HG03457 (cell line): ENCODE results near the gene NDFIP1.

Experiments used
- ATAC-seq: cut with Tn5 transposase; IDR thresholded peaks from one replicate; pipeline ENCODE4 v1.9.1; 2021; ENCODE audit warnings: moderate number of reproducible peaks; ENCODE audit not compliant: unreplicated experiment

NDFIP1 gene

GRCh38 chr5:142091012-142091411 is 17.6 kb upstream of the NDFIP1 start:
- no peak for ATAC-seq

- no peak for ATAC-seq
These were observed 16.7 kb upstream of the NDFIP1 start for GRCh38 chr5:142091922-142092321.

GRCh38 chr5:142095035-142095434 is 13.5 kb upstream of the NDFIP1 start:
- ATAC-seq = no peak

- ATAC-seq = no peak
These were observed 12.8 kb upstream of the NDFIP1 start for GRCh38 chr5:142095651-142096330.

- no peak for ATAC-seq
These were observed 12.2 kb upstream of the NDFIP1 start for GRCh38 chr5:142096382-142096781.

GRCh38 chr5:142097681-142098080 is 10.9 kb upstream of the NDFIP1 start:
- ATAC-seq = no peak

- ATAC-seq = no peak
These were observed 10.3 kb upstream of the NDFIP1 start for GRCh38 chr5:142098275-142098674.

GRCh38 chr5:142098931-142099330 is 9.6 kb upstream of the NDFIP1 start:
- no peak for ATAC-seq

GRCh38 chr5:142100307-142100706 is 8.3 kb upstream of the NDFIP1 start:
- ATAC-seq = no peak

- no peak for ATAC-seq
These were observed 5.4 kb upstream of the NDFIP1 start for GRCh38 chr5:142102980-142103740.

GRCh38 chr5:142104491-142104890 is 4.1 kb upstream of the NDFIP1 start:
- ATAC-seq = no peak

- ATAC-seq = no peak
These were observed 2.5 kb upstream of the NDFIP1 start for GRCh38 chr5:142106061-142106460.

GRCh38 chr5:142107036-142107735 is 1.4 kb upstream of the NDFIP1 start:
- ATAC-seq = no peak

- ATAC-seq = no peak
These were observed 695 bp upstream of the NDFIP1 start for GRCh38 chr5:142107736-142108431.

GRCh38 chr5:142109331-142110045 is 909 bp downstream of the NDFIP1 start:
- no peak for ATAC-seq

GRCh38 chr5:142110046-142110531 is 1.5 kb downstream of the NDFIP1 start:
- ATAC-seq = no peak

- ATAC-seq = no peak
These were observed 2.6 kb downstream of the NDFIP1 start for GRCh38 chr5:142110988-142111687.

GRCh38 chr5:142114687-142115086 is 6.1 kb downstream of the NDFIP1 start:
- no peak for ATAC-seq

GRCh38 chr5:142115937-142116614 is 7.5 kb downstream of the NDFIP1 start:
- ATAC-seq = no peak
